Left forelimb (tissue), 1 donor: ENCODE results near the gene ZNF500.
A peak's percentile ranks its signal among the peaks of the same experiment; 100 is the strongest.

Experiments used
- DNase-seq: peaks from one replicate; pipeline ENCODE4 v3.0.0-alpha.2; 2018; ENCODE audit warnings: low spot score

The ZNF500 gene

DNA sequence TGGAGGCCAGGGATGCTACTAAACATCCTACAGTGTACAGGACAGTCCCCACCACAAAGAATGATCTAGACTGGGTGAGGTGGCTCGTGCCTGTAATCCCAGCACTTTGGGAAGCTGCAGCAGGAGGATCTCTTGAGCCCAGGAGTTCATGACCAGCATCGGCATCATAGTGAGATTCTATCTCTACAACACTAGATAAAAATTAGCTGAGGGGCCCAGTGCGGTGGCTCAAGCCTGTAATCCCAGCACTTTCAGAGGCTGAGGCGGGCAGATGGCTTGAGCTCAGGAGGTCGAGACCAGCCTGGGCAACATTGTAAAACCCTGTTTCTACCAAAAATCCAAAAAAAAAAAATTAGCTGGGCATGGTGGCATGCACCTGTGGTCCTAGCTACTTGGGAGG lies 5.4 kb upstream of the ZNF500 start:
- DNase-seq, result no peak

DNA sequence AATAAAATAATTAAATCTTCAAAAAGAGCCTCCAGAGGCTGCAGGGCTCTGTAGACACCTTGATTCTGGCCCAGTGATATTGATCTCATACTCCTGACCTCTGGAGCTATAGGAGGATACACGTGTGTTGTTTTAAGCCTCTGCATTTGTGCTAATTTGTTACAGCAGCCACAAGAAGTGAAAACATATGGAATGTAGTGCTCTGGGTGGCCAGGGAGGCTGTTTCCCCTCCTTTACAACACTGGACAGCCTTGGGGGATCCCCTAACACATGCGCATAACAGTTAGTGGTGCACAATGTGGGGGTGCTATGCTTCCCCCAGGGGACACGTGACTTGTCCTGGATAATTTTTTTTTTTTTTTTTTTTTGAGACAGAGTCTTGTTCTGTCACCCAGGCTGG lies 4.7 kb upstream of the ZNF500 start:
- DNase-seq, result no peak

DNA sequence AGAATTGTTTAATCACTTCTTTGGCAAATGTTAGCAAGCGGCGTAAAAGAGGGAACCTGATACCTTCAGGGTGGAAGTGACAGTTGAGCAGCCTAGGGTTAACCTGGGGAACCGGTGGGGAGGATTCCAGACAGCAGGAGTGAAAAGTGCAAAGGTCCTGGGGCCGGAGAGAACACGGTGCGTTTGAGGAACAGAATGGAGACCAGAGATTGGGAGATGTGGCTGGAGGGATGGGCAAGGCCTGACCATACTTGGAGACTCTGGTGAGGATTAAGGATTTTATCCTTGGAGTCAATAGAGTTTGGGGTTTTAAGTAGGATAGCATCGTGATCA lies 2.3 kb upstream of the ZNF500 start:
- no peak for DNase-seq

DNA sequence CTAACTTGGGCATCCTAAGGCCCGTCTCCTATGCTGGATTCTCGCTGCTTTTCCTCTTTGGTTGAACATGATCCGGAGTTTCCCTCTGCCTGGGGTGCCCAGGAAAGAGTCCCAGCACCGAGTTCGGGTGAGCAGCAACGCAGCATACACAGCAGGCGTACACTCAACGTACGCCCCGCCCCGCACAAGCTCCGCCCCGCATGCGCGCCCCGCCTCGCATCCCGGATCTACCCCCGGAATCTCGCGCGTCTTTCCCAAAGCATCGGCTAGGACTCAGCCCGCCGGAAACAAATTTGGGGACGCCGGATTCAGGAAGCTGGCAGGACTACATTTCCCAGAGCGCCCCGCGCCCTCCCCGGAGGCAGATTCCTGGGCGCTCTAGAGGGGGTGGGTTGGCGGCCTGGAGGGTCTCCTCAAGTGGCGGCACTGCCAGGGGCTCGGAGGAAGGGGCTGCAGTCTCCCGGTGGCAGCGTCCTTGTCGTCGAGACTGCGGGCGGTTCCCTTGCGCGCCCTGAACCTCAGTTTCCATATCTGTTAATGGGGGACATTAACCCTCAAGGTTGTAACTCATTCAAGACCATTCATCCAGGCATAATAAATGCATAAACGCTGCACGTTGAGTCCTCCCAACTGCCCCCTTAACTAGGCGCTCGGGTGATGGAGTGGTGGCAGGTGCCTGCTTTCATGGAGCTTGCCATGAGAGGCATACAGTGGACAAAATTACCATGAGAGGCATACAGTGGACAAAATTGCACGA lies 1.8 kb upstream of the ZNF500 start:
- peak; percentile 98 for DNase-seq

DNA sequence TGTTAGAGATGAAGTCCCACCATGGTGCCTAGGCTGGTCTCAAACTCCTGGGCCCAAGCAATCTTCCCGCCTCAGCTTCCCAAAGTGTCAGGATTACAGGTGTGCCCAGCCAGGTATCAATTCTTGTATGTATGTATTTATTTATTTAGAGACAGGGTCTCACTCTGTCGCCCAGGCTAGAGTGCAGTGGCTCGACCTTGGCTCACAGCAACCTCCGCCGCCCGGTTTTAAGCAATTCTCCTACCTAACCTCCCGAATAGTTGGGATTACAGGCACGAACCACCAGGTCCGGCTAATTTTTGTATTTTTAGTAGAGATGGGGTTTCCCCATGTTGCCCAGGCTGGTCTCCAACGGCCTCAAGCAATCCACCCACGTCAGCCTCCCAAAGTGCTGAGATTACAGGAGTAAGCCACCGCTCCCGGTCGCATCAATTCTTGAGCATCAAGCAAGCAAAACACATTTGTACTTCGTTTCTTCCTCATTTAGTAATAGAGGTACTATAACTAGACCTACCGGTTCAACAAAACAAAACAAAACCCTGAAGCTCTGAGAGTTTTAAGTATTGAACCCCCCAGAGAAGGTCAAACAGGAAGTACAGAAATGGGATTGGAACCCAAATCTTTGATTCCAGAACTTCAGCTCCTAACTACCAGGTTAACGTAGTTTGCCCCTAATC lies 1.0 kb upstream of the ZNF500 start:
- no peak for DNase-seq

DNA sequence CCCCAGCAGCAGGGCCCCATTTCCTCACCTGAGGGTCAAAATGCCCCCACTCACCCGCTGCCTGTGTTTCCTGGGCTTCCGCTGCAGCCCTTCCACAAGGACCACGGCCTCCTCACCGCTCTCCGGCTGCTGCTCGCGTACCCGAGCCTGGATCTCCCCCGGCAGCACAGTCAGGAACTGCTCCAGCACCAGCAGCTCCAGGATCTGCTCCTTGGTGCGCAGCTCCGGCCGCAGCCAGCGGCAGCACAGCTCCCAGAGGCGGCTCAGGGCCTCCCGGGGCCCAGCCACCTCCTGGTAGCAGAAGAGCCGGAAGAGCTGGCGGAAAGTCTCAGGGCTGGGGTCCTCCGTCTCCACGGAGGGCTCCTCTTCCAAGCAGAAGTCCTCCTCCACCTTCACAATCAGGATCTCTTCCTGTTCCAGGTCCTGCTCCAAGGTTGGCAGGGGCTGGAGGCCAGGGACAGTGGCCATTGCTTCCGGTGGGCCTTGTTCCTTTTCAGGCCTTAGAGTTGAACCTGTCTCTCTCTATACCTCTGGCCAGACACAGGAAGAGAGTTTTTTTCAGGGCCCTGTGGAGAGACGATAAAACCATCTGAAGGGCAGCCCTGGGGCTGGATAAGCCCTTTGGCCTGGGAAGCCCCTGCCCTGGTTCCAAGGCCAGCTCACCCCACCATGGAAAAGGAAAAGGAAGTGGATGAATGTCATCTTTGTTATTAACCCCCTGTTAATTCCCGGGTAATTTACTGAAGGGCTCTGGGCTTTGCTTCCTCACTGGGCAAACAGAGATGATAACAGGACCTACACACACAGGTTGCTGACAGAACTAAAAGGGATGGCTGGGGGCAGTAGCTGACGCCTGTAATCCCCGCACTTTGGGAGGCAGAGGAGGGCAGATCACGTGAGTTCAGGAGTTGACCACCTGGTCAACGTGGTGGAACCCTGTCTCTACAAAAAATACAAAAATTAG lies 1.2 kb downstream of the ZNF500 start:
- no peak for DNase-seq

DNA sequence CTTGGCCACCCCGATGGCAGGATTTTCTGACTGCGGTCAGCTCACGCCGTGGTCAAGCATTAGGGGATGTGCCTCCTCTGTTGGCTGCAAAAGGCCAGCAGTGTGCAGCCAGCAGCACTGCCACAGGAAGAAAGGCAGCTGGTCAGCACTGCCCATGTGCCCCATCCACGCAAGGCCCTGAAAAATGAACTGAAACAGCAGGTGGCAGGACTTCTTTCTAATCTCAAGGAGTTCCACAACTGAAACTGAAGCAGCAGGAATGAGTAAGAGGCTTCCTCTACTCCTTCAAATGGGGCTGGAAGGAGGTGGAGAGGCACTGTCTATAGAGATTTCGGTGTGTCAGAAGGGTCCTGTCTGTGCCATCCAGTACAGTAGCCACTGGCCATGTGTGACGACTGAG lies 3.2 kb downstream of the ZNF500 start:
- no peak for DNase-seq

DNA sequence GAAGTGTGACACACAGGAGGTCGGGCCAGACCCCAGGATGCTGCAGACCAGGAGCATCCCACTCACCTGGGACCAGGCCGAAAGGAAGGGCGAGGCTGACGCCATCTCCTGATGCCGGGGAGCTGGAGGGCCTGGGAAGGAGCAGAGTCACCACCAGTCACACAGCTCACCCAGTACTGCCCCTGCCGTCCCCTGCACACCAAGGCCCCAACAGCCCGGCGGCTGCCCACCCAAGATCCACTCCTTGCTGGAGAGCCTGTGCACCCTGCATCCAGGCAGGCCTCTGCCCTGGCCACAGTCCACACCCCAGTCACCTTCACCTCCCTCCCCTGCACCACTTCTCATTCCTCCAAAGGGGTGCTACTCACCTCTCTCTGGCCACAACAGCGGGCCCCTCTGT lies 4.8 kb downstream of the ZNF500 start:
- no peak for DNase-seq

DNA sequence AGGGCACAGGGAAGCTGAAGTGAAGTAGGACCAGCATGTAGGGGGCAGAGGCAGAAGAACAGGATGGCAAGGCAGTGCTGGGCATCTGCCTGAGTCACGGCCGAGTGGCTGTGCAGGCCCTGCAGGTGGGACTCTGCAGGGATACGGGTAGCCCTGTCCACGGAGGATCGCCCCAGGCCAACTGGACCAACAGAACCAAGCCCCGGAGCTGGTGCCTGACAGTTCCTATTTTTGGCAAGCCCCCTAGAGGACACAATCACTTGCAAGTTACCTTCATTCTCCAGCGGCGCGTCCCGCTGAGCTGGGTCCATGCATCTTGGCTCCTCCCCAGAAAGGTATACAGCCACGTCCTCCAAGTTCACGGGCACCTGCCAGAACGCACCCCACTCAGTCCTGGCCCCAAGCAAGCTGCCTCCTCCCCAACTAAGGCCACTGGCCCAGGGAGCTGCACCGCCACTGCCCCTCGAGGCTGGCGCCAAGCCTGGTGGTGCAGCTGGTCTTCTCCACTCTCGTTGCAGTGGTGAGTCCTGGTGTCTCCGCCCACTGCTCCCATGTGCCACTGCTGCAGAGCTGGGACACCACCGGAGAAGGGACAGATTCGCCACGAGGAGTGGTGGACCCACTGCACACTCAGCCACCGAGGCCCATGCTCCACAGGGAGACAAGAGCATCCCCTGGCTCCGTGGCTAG lies 6.6 kb downstream of the ZNF500 start:
- DNase-seq, result no peak

DNA sequence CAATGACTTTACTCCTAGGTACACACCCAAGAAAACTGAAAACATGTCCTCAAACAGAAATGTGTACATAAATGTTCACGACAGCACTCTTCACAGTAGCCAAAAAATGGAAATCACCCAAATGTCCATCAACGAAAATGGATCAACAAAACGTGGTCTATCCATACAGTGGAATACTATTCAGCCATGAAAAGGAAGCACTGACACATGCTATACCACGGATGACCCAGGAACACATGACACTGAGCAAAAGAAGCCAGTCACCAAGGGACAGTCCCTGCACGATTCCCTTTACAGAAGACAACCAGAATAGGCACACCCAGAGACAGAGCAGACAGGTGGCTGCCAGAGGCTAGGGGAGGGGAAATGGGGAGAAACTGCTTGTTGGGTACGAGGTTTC lies 11.3 kb downstream of the ZNF500 start:
- no peak for DNase-seq

DNA sequence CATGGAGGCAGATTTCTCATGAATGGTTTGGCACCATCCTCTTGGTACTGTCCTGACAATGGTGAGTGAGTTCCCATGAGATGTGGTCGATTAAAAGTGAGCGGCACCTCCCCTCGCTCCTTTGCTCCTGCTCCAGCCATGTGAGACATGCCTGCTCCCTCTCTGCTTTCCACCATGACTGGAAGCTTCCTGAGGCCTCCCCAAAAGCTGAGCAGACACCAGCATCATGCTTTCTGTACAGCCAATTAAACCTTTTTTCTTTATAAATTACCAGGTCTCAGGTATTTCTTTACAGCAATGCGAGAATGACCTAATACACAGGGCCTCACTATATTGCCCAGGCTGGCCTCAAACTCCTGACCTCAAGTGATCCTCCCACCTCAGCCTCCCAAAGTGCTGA lies 12.1 kb downstream of the ZNF500 start:
- DNase-seq, result no peak

DNA sequence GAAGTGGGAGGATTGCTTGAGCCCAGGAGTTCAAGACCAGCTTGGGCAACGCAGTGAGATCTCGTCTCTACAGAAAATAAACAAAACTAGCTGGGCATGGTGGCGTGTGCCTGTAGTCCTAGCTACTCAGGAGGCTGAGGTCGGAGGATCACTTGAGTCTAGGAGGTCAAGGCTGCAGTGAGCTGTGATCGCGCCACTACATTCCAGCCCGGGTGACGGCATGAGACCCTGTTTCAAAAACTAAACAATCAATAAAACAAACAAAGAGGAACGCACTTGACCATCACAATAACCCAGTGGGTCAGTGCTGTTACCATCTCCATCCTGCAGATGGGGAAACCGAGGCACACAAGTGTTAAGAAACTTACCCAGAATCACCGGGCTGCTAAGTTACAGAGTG lies 13.7 kb downstream of the ZNF500 start:
- DNase-seq, result no peak

DNA sequence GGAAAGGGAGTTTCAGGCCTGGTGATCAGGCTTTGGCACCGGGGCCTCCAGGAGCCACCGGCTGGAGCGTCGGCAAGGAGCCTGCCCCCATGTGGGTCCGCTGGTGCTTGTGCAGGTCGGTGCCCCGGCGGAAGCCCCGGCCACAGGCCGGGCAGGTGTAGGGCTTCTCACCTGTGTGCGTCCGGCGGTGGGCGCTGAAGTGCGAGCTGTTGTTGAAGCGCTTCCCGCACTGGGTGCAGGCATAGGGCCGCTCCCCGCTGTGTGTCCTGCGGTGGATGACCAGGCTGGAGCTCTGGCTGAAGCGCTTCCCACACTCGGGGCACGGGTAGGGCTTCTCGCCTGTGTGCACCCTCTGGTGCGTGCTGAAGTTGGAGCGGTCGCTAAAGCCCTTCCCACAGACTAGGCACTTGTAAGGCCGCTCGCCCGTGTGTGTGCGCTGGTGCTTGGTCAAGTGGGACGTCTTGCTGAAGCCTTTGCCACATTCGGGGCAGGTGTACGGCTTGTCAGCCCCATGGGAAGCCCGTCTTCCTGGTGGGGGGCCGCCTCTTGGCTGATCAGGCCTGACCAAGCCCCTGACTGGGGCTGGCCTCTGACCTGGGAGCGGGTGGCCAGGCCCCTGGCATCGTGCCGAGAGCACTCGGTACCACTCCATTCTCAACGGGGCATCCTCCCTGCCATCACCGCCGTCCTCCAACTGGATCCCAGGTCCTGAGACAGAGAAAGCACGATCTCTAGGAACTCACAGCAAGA lies 14.4 kb downstream of the ZNF500 start:
- DNase-seq, result no peak

DNA sequence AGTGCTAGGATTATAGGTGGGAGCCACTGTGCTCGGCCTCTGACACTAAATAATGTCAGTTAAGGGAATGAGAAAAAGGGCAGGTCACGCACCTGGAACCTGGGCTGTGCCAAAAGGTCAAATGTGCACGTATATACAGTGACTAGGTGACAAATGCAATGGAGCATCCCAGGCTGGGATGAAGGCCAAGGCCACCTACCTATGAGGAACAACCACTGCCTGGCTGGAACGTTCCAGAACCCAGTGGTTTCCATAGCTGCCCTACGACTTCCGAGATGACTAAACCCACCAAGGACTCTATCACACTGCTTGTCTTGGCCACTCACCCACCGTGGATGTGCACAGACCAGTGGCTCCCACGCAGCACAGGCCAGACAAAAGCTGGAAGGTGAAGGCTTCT lies 16.1 kb downstream of the ZNF500 start:
- no peak for DNase-seq

DNA sequence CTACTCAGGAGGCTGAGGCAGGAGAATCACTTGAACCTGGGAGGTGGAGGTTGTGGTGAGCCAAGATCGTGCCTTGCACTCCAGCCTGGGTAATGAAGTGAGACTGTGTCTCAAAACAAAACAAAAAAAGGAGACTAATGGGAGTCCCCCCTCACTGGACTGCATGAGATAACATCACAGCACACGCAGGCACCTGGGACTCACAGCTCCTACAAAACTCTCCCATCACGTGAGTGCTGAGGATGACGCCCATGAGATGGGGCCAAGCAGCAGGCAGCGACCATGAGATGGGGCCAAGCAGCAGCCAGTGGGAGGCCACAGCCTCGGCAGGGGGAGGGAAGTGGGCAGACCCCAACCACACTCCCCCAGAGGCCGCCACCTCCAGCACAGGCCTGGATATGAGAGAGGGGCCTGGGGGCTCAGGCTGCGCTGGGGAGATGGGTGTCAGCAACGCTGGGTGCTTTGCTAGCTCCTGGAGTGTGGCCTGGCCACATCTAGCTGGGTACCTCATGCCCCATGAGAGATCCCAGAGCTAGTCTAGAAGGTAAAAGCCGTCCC lies 17.2 kb downstream of the ZNF500 start:
- DNase-seq, result no peak

DNA sequence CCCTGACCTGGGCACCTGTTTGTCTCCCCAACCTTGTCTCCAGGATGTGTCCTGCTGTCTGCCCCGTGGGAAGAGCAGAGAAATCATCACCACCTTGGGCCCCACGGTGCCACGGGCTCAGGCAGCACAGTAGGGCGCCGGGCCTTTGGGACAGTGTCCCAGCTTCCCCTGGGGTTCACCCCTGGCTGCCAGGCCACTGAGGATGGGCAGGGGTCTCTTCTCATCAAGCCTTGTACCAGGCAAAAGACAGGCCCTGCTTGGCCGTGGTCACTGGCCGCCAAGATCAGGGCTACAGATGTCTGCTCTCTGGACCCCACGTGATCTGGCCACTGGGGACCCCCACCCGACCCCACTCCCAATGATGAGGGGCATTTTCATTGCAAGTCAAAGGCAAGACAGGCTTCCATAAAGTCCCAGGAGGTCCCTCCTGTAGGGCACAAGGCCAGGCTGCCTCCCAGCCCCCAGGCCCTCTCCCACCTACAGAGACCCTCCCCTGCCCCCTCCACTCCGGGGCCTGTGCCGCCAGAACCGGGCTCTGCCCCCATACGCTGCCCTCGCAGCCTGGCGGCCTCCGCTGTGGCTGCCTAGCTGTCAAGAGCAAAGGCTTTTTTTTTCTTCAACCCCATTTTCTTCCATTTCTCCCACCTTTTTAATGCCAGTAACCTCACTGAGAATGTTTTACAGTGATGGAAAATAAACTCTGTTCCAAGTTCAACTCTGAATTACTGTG lies 18.1 kb downstream of the ZNF500 start:
- no peak for DNase-seq

DNA sequence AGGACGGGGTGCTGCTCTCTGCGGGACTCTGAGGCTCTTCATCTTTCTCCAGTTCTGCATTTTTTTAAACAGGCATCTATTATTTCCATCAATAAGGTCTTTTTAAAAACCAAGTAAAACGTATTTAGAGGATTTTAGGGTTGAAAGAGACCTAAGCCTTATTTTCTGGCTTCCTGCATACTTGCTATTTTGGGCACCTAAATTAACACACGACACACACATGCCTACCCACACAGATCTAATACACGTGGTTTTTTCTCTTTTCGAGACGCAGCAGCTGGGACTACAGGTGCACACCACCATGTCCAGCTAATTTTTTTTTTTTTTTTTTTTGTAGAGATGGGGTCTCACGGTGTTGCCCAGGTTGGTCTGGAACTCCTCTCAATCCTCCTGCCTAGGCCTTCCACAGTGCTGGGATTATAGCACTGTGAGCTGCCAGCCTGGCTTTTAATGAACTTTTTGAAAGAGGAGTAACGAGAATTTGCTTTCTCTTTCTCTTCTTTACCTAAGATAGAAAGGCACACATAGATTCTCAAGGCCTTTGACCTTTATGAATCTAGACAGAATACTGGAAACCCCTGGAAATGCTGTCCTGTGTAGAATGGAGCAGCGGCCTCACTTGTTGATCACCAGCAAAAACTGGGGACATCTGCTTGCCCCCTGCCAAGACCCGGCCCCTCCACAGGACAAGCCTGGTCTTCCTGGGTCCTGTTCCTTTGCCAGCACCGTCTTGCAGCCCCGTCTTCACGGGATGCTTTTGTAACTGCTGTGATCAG lies 18.9 kb downstream of the ZNF500 start:
- DNase-seq, result no peak

DNA sequence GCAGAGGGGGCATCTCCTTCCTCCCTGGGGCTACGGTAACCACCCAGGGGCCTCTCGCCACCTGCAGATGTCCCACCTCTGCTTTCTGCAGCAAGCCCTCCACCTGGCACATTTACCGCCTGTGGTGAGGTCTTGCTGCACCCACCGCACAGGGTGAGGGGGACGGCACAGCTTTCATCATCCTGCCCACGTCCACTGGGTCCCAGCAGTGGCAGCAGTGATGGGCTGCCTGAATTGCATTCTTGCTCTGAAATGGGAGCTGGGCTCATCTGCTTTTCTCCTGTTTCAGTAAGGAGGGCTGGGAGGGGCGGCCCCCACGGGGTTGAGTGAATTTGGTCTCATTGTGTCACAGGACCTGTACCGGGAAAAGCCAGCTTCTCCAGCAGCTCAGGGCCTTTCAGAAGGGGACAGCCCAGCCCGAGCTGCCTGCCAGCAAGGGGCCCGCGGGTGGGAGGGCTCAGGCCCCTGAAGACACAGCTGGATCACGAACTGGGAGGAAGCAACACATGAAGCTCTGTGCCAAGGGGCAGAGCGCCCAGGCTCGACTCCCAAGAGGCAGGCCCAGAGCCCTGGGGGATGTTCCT lies 19.9 kb downstream of the ZNF500 start:
- DNase-seq, result no peak

DNA sequence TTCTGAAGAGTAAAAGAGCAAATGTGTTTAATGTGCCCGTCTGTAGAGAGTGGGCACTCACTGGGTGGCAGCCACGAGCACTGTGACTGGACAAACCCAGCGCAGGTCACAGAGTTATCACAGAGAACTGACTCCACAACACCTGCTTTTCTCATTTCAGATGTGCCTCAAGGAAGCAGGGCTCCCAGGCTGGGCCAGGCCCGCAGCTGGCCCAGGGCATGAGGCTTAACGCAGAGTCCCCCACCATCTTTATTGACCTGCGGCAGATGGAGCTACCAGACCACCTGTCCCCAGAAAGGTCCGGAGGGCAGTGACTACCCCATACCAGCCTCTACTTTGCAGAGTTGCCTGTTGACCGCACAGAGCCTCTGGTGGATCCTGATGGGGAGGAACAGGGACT lies 20.7 kb downstream of the ZNF500 start:
- DNase-seq, result no peak

DNA sequence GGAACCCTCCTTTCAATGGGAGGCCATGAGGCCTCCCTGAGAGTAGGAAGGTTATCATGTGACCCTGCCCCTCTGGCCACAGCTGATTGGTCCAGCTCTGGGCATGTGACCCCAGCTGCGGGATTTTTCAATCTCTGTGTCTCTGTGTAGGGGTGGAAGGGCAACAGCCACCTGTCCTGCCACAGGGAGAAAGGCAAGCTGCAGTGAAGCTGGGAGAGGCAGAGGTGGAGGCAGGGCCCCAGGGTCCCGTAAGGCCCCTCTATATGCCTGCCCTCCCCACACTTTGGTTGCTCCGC lies 21.7 kb downstream of the ZNF500 start:
- no peak for DNase-seq
